H9 (cell line): ENCODE data around the gene NCLN. TPM values are rescaled to one million over a fixed set of nuclear protein-coding genes. Genes with fewer than 3 reads are reported as not detected.

ENCODE experiments used
- DNase-seq: peaks from one replicate; pipeline ENCODE4 v3.0.0-alpha.2; 2017
- H2AFZ ChIP-seq: one replicate; pipeline ENCODE4 v1.6.1; 2013; ENCODE audit warnings: mild to moderate bottlenecking, low read length, control low read depth, moderate library complexity
- H2AK5ac ChIP-seq: 2 replicates; pipeline ENCODE4 v1.6.1; 2013; ENCODE audit warnings: low read length, control low read depth, mixed read lengths; ENCODE audit not compliant: insufficient read length
- H2BK120ac ChIP-seq: one replicate; pipeline ENCODE4 v1.6.1; 2013; ENCODE audit warnings: low read depth, mild to moderate bottlenecking, low read length, control low read depth, inconsistent platforms; ENCODE audit not compliant: poor library complexity, severe bottlenecking
- H2BK12ac ChIP-seq: 2 replicates; pipeline ENCODE4 v1.6.1; 2013; ENCODE audit warnings: low read length, control low read depth, mixed read lengths, low read depth; ENCODE audit not compliant: insufficient read length
- H2BK15ac ChIP-seq: 2 replicates; pipeline ENCODE4 v1.6.1; 2013; ENCODE audit warnings: low read depth, low read length, control low read depth
- H2BK20ac ChIP-seq: one replicate; pipeline ENCODE4 v1.6.1; 2013; ENCODE audit warnings: low read depth, mild to moderate bottlenecking, low read length, control low read depth, inconsistent platforms; ENCODE audit not compliant: poor library complexity, severe bottlenecking
- H2BK5ac ChIP-seq: 2 replicates; pipeline ENCODE4 v1.6.1; 2013; ENCODE audit warnings: low read length, control low read depth, mixed read lengths; ENCODE audit not compliant: insufficient read length
- H3K14ac ChIP-seq: 2 replicates; pipeline ENCODE4 v1.6.1; 2013; ENCODE audit warnings: low read length, control low read depth; ENCODE audit not compliant: insufficient read depth
- H3K18ac ChIP-seq: 2 replicates; pipeline ENCODE4 v1.6.1; 2013; ENCODE audit warnings: low read depth, mild to moderate bottlenecking, mixed read lengths, low read length, control low read depth; ENCODE audit not compliant: insufficient read length
- H3K23ac ChIP-seq: 2 replicates; pipeline ENCODE4 v1.6.1; 2013; ENCODE audit warnings: low read length, control low read depth, mixed read lengths, low read depth; ENCODE audit not compliant: insufficient read length
- H3K23me2 ChIP-seq: 2 replicates; pipeline ENCODE4 v1.6.1; 2013; ENCODE audit warnings: low read depth, mild to moderate bottlenecking, mixed read lengths, low read length, control low read depth; ENCODE audit not compliant: insufficient read length, poor library complexity, severe bottlenecking
- H3K27ac ChIP-seq: 2 replicates; pipeline ENCODE4 v1.5.1; 2013; ENCODE audit warnings: low read length, control low read depth, mixed read lengths, low read depth; ENCODE audit not compliant: insufficient read length
- H3K27me3 ChIP-seq: 2 replicates; pipeline ENCODE4 v1.6.1; 2013; ENCODE audit warnings: low read length, control low read depth, inconsistent platforms; ENCODE audit not compliant: insufficient read depth
- H3K4ac ChIP-seq: 2 replicates; pipeline ENCODE4 v1.6.1; 2013; ENCODE audit warnings: low read depth, mild to moderate bottlenecking, control low read depth, inconsistent platforms, low read length, moderate library complexity
- H3K4me1 ChIP-seq: 2 replicates; pipeline ENCODE4 v1.6.1; 2013; ENCODE audit warnings: low read length, control low read depth, inconsistent platforms; ENCODE audit not compliant: insufficient read depth
- H3K4me2 ChIP-seq: 2 replicates; pipeline ENCODE4 v1.6.1; 2013; ENCODE audit warnings: low read length, control low read depth, mixed read lengths; ENCODE audit not compliant: insufficient read length, insufficient read depth
- H3K56ac ChIP-seq: 2 replicates; pipeline ENCODE4 v1.6.1; 2013; ENCODE audit warnings: low read depth, mild to moderate bottlenecking, mixed read lengths, low read length, control low read depth; ENCODE audit not compliant: insufficient read length
- H3K79me1 ChIP-seq: 2 replicates; pipeline ENCODE4 v1.6.1; 2013; ENCODE audit warnings: low read depth, mild to moderate bottlenecking, moderate library complexity, low read length, control low read depth, inconsistent platforms; ENCODE audit not compliant: insufficient read depth, poor library complexity, severe bottlenecking
- H3K79me2 ChIP-seq: 2 replicates; pipeline ENCODE4 v1.6.1; 2013; ENCODE audit warnings: low read length, control low read depth, inconsistent platforms; ENCODE audit not compliant: insufficient read depth
- H3K9ac ChIP-seq: 2 replicates; pipeline ENCODE4 v1.6.1; 2013; ENCODE audit warnings: low read length, control low read depth, mixed read lengths; ENCODE audit not compliant: insufficient read length; ENCODE audit errors: extremely low read depth
- H3K9me3 ChIP-seq: one replicate; pipeline ENCODE4 v1.6.1; 2013; ENCODE audit warnings: low read depth, low read length, inconsistent platforms; ENCODE audit not compliant: control insufficient read depth
- H3T11ph ChIP-seq: one replicate; pipeline ENCODE4 v1.6.1; 2013; ENCODE audit warnings: mild to moderate bottlenecking, low read length, control low read depth, inconsistent platforms
- H4K20me1 ChIP-seq: one replicate; pipeline ENCODE4 v1.6.1; 2013; ENCODE audit not compliant: control insufficient read depth, insufficient read length, insufficient read depth
- H4K5ac ChIP-seq: 2 replicates; pipeline ENCODE4 v1.6.1; 2013; ENCODE audit warnings: low read depth, mild to moderate bottlenecking, mixed read lengths, low read length, control low read depth; ENCODE audit not compliant: insufficient read length
- H4K8ac ChIP-seq: replicated peaks from 2 replicates; pipeline ENCODE4 v1.6.1; 2013; ENCODE audit warnings: low read length, control low read depth, mixed read lengths, low read depth; ENCODE audit not compliant: insufficient read length
- H4K91ac ChIP-seq: 2 replicates; pipeline ENCODE4 v1.6.1; 2013; ENCODE audit warnings: low read depth, mild to moderate bottlenecking, moderate library complexity, mixed read lengths, low read length, control low read depth; ENCODE audit not compliant: insufficient read length
- H3K27ac Mint-ChIP-seq, 3 experiments: 2 replicates in 2 of 3; 3 replicates in 1 of 3; pipeline ENCODE4 v1.8.0; 2020 to 2021; ENCODE audit warnings: mixed read lengths in 3 of 3, mild to moderate bottlenecking in 1 of 3, moderate library complexity in 1 of 3
- H3K27me3 Mint-ChIP-seq: 2 replicates; pipeline ENCODE4 v1.8.0; 2021; ENCODE audit warnings: low read depth, mild to moderate bottlenecking, moderate library complexity, mixed read lengths
- H3K36me3 Mint-ChIP-seq, 3 experiments: 2 replicates in 2 of 3; 3 replicates in 1 of 3; pipeline ENCODE4 v1.8.0; 2020 to 2021; ENCODE audit warnings: low read depth in 3 of 3, mixed read lengths in 3 of 3; ENCODE audit not compliant: insufficient read depth in 1 of 3
- H3K4me1 Mint-ChIP-seq, 2 experiments: 2 replicates each; pipeline ENCODE4 v1.8.0; 2020; ENCODE audit warnings: mixed read lengths in 2 of 2
- H3K4me3 Mint-ChIP-seq, 2 experiments: 2 replicates in 1 of 2; 3 replicates in 1 of 2; pipeline ENCODE4 v1.8.0; 2020 to 2021; ENCODE audit warnings: mild to moderate bottlenecking in 2 of 2, mixed read lengths in 2 of 2, moderate library complexity in 1 of 2
- H3K9me3 Mint-ChIP-seq, 2 experiments: 2 replicates in 1 of 2; 3 replicates in 1 of 2; pipeline ENCODE4 v1.8.0; 2020; ENCODE audit warnings: mild to moderate bottlenecking in 2 of 2, mixed read lengths in 2 of 2, moderate library complexity in 1 of 2
- CTCF ChIP-seq: fragments of 200-600 bp; sonication (generic); conservative IDR thresholded peaks from 3 replicates; pipeline ENCODE4 v1.8.0; 2021; ENCODE audit warnings: antibody characterized with exemption, mild to moderate bottlenecking
- WGBS: extraction: QIAGEN DNeasy Blood & Tissue Kit; methylation state at CpG from one replicate; pipeline ENCODE4 v1.1.7; 2013; ENCODE audit warnings: missing lambda C conversion rate, low lambda C conversion rate, mixed read lengths; ENCODE audit not compliant: insufficient read length; ENCODE audit errors: extremely low coverage; 5-methylcytosine and 5-hydroxymethylcytosine counted together
- total RNA-seq: library from RNA; stranded (reverse); gene quantifications from 2 replicates; pipeline ENCODE4 v1.2.1, GENCODE V29; 2021

NCLN gene
- total RNA-seq, 1 experiment from 2014 or later: 94.8 TPM

- H2BK5ac ChIP-seq: no peak overlapping the region
- H3K27ac Mint-ChIP-seq: no peak overlapping the region
- no peak overlapping the region for H3T11ph ChIP-seq
- H3K27ac ChIP-seq: no peak overlapping the region
- H3K56ac ChIP-seq: no peak overlapping the region
- H2AFZ ChIP-seq: no peak overlapping the region
- H3K18ac ChIP-seq: no peak overlapping the region
- no peak overlapping the region for H3K14ac ChIP-seq
- H3K27me3 ChIP-seq: no peaks in the 10 kb centered on the region
- H4K91ac ChIP-seq: no peak overlapping the region
- H3K9ac ChIP-seq: no peak overlapping the region
- H3K36me3 Mint-ChIP-seq: peaks cover 12 to 24% (median 23%) of the 10 kb centered on the region in 3 experiments
- no peak for TF ChIP-seq CTCF
- no peak overlapping the region for H2BK12ac ChIP-seq
- no peaks in the 10 kb centered on the region for H3K27me3 Mint-ChIP-seq
- WGBS: no CpG with 5 or more reads among the region's 28 CpGs
- H3K23me2 ChIP-seq: peaks cover 7% of the 10 kb centered on the region
- H2AK5ac ChIP-seq: no peak overlapping the region
- H3K4me2 ChIP-seq: no peak overlapping the region
- no peak overlapping the region for H2BK15ac ChIP-seq
- H3K4me1 ChIP-seq: no peaks in the 10 kb centered on the region
- H4K20me1 ChIP-seq: no peaks in the 10 kb centered on the region
- no peak for DNase-seq
- H2BK120ac ChIP-seq: no peak overlapping the region
- H3K79me2 ChIP-seq: peaks cover 23% of the 10 kb centered on the region; the same call in 1 of the 2 replicates
- H3K23ac ChIP-seq: no peak overlapping the region
- H3K9me3 ChIP-seq: no peaks in the 10 kb centered on the region
- no peak overlapping the region for H4K8ac ChIP-seq
- H4K5ac ChIP-seq: no peak overlapping the region
- H3K4me1 Mint-ChIP-seq: peaks cover 12 to 23% of the 10 kb centered on the region in 2 experiments
- H3K4me3 Mint-ChIP-seq: no peak overlapping the region
- peaks cover 22% of the 10 kb centered on the region for H3K79me1 ChIP-seq
- no peak overlapping the region for H3K4ac ChIP-seq
- H3K9me3 Mint-ChIP-seq: no peaks in the 10 kb centered on the region; a peak in 1 of 5 replicates
- no peak overlapping the region for H2BK20ac ChIP-seq
Observed at GRCh38 chr19:3189702-3190469, 4.2 kb downstream of the NCLN start.
